Osteoblast (primary cell): ENCODE data around the gene MED12. TPM values are rescaled to one million over a fixed set of nuclear protein-coding genes. Genes with fewer than 3 reads are reported as not detected.

Experiments used
- DNase-seq: peaks from one replicate; pipeline ENCODE4 v3.0.0; 2011; ENCODE audit warnings: low spot score, mixed read lengths; ENCODE audit not compliant: insufficient read length; ENCODE audit errors: missing footprints
- H2AFZ ChIP-seq: 2 replicates; pipeline ENCODE4 v1.6.0; 2011; ENCODE audit warnings: mild to moderate bottlenecking, low read length
- H3K27ac ChIP-seq: 2 replicates; pipeline ENCODE4 v1.5.1; 2011; ENCODE audit warnings: mild to moderate bottlenecking, low read depth, low read length, moderate library complexity
- H3K27me3 ChIP-seq: 2 replicates; pipeline ENCODE4 v1.6.0; 2012; ENCODE audit warnings: mild to moderate bottlenecking, control low read depth, inconsistent platforms, low read length, moderate library complexity; ENCODE audit not compliant: insufficient read depth
- H3K36me3 ChIP-seq: 2 replicates; pipeline ENCODE4 v1.5.1; 2011; ENCODE audit warnings: mild to moderate bottlenecking, low read length, control low read depth, moderate library complexity; ENCODE audit not compliant: insufficient read depth
- H3K4me1 ChIP-seq: 2 replicates; pipeline ENCODE4 v1.5.1; 2011; ENCODE audit warnings: mild to moderate bottlenecking, low read length, control low read depth, moderate library complexity; ENCODE audit not compliant: insufficient read depth
- H3K4me2 ChIP-seq: 2 replicates; pipeline ENCODE4 v1.6.0; 2011; ENCODE audit warnings: mild to moderate bottlenecking, low read length; ENCODE audit not compliant: insufficient read depth
- H3K4me3 ChIP-seq: fragments of 200-600 bp; sonication (generic); 3 replicates; pipeline ENCODE4 v1.5.1; 2012; ENCODE audit warnings: mild to moderate bottlenecking, low read length, inconsistent platforms; ENCODE audit not compliant: insufficient read depth
- H3K79me2 ChIP-seq: 2 replicates; pipeline ENCODE4 v1.6.0; 2012; ENCODE audit warnings: mild to moderate bottlenecking, low read length, control low read depth, inconsistent platforms; ENCODE audit not compliant: insufficient read depth
- H3K9me3 ChIP-seq: 2 replicates; pipeline ENCODE4 v1.5.1; 2011; ENCODE audit warnings: low read depth, low read length, control low read depth
- H4K20me1 ChIP-seq: 2 replicates; pipeline ENCODE4 v1.6.0; 2012; ENCODE audit warnings: mild to moderate bottlenecking, low read length, control low read depth; ENCODE audit not compliant: insufficient read depth
- total RNA-seq: library from RNA; depleted of rRNA; stranded (reverse); fragments of >200 nt; gene quantifications from 2 replicates; pipeline ENCODE4 v1.2.3, GENCODE V29; 2012
- TF ChIP-seq, protein P1 (sequence below): IDR thresholded peaks from 2 replicates; pipeline ENCODE4 v1.5.1; 2011; ENCODE audit warnings: mild to moderate bottlenecking, low read depth, low read length, moderate library complexity; ENCODE audit errors: extremely low read depth

MED12 gene
- 20.9 and 24.2 TPM in 2 replicates for total RNA-seq

DNA sequence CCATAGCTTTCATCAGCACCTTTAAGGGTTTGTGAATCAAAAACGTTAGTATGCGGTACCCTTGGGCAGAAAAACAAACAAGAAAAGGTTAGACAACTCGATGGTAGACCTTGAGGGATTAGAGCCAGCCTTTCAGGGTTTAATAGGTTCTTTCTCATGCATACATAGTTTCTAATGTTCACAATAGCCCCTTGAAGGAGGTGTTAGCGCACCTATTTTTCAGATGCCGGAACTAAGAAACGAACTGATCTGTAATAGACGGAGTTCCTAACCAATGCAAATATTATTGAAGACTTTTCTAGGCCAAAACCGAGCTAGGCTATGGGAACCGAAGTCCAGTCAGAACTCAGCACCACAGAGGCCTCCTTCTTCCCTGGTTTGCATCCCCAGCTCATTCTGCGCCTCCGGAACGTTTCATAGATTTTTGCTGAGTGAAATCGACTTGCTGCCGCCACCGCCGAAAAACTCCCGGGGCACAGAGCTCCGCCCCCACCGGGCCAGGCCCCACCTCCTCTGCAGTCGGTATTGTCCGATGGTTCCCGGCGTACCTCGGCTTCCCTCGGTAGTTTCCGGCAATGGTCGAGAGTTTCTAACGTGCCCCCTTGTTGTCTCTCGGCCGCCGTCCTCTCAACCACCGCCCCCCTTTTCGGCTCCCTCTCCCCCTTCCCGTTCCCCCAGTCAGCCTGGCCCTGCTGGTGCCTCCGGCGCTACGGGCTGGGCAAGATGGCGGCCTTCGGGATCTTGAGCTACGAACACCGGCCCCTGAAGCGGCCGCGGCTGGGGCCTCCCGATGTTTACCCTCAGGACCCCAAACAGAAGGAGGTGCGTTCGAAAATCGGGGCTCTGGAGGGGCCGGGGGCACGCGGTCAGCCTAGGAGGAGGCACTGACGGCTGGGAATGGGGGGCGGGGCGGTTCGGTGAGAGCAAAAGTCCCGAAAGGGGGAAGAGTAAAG, at the start of gene MED12:
MED12 (plus strand) TSS at position 565 of the 953 bp plus-strand sequence; CDS start at position 724, 159 bp downstream.
- Histone ChIP-seq H3K9me3 (no peaks in the 10 kb centered on the region), H3K27me3 (peaks cover under 1% of the 10 kb centered on the region), H2AFZ (peak within 1 kb of the TSS; percentile 91), H3K36me3 (peaks cover 19% of the 10 kb centered on the region), H4K20me1 (peaks cover 8% of the 10 kb centered on the region), H3K4me3 (peak within 1 kb of the TSS; percentile 77), H3K27ac (peak within 1 kb of the TSS; percentile 28), H3K4me1 (peaks cover 7% of the 10 kb centered on the region), H3K79me2 (peaks cover 7% of the 10 kb centered on the region), H3K4me2 (peak within 1 kb of the TSS; percentile 82)
- TF ChIP-seq, protein P1, sequence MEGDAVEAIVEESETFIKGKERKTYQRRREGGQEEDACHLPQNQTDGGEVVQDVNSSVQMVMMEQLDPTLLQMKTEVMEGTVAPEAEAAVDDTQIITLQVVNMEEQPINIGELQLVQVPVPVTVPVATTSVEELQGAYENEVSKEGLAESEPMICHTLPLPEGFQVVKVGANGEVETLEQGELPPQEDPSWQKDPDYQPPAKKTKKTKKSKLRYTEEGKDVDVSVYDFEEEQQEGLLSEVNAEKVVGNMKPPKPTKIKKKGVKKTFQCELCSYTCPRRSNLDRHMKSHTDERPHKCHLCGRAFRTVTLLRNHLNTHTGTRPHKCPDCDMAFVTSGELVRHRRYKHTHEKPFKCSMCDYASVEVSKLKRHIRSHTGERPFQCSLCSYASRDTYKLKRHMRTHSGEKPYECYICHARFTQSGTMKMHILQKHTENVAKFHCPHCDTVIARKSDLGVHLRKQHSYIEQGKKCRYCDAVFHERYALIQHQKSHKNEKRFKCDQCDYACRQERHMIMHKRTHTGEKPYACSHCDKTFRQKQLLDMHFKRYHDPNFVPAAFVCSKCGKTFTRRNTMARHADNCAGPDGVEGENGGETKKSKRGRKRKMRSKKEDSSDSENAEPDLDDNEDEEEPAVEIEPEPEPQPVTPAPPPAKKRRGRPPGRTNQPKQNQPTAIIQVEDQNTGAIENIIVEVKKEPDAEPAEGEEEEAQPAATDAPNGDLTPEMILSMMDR, result no peak
- no peak for DNase-seq

- Histone ChIP-seq H3K4me1 (peaks cover 3% of the 10 kb centered on the region), H3K4me3 (no peak overlapping the region), H3K27ac (no peak overlapping the region), H3K9me3 (no peaks in the 10 kb centered on the region), H3K36me3 (no peaks in the 10 kb centered on the region), H3K79me2 (peaks cover 22% of the 10 kb centered on the region), H3K4me2 (no peak overlapping the region), H3K27me3 (peaks cover 10% of the 10 kb centered on the region), H2AFZ (no peak overlapping the region), H4K20me1 (no peaks in the 10 kb centered on the region)
- TF ChIP-seq, protein P1, result no peak
- DNase-seq, result no peak
Measured at GRCh38 chrX:71070531-71070930, 47.9 kb upstream of the MED12 start.

DNA sequence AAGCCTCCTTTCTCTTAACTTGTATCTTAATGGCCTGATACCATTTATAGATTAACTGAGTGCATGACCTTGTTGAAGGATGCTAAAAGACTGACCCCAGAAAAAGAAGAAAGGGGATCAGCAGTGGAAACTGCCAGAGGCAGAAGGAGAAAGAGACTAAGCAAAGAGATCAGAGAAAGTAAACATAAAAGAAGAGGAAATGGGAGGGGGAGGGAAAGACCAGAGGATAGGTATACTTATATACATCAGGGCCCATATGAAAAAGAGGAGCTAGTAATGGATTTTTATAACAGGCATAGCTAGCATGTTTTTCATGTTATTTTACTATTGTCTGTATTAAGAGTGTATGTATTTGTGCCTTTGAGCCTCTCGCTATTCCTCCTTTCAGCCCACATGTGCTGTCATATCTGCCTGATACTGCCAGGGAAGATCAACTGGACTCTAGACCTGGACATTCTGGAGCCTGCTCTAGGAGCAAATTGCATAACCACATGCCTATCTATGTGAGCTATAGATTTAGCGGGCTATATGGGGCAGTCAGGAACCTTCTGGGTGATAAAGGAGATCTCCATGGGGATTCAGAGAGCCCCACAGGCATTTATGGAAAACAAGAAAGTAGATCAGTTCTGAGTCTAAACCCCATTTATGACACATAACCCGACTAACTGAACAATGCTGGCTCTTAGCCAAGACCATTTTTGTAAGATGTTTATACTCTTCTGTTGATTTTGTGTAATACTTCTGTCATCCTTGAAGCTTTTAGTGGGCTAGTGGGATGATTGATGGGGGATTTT, 36.9 kb upstream of the MED12 start:
- H3K27ac ChIP-seq, result no peak overlapping the region
- TF ChIP-seq, protein P1, result no peak
- H3K27me3 ChIP-seq, result peaks cover 25% of the 10 kb centered on the region
- H3K4me1 ChIP-seq, result peaks cover 9% of the 10 kb centered on the region
- no peaks in the 10 kb centered on the region for H4K20me1 ChIP-seq
- no peaks in the 10 kb centered on the region for H3K79me2 ChIP-seq
- H3K9me3 ChIP-seq, result no peaks in the 10 kb centered on the region
- H2AFZ ChIP-seq, result no peak overlapping the region
- DNase-seq, result no peak
- H3K4me2 ChIP-seq, result no peak overlapping the region
- no peaks in the 10 kb centered on the region for H3K36me3 ChIP-seq
- no peak overlapping the region for H3K4me3 ChIP-seq
